Testis (tissue), 2 donors: ENCODE results near the gene KIF18B.

Source experiments
- POLR2A ChIP-seq: fragments of 450-650 bp; IDR thresholded peaks from one replicate; pipeline ENCODE4 v1.6.1; 2017; ENCODE audit warnings: antibody characterized with exemption, mild to moderate bottlenecking, moderate library complexity
- TF ChIP-seq, protein P1 (sequence below), 3 experiments: fragments of 450-650 bp in 2 of 3; fragments of 200-600 bp in 1 of 3; sonication (generic) in 1 of 3; IDR thresholded peaks; one replicate each; pipeline ENCODE4 v1.5.1; 2016 to 2019; ENCODE audit warnings: antibody characterized with exemption in 3 of 3, mild to moderate bottlenecking in 2 of 3, moderate library complexity in 1 of 3

DNA sequence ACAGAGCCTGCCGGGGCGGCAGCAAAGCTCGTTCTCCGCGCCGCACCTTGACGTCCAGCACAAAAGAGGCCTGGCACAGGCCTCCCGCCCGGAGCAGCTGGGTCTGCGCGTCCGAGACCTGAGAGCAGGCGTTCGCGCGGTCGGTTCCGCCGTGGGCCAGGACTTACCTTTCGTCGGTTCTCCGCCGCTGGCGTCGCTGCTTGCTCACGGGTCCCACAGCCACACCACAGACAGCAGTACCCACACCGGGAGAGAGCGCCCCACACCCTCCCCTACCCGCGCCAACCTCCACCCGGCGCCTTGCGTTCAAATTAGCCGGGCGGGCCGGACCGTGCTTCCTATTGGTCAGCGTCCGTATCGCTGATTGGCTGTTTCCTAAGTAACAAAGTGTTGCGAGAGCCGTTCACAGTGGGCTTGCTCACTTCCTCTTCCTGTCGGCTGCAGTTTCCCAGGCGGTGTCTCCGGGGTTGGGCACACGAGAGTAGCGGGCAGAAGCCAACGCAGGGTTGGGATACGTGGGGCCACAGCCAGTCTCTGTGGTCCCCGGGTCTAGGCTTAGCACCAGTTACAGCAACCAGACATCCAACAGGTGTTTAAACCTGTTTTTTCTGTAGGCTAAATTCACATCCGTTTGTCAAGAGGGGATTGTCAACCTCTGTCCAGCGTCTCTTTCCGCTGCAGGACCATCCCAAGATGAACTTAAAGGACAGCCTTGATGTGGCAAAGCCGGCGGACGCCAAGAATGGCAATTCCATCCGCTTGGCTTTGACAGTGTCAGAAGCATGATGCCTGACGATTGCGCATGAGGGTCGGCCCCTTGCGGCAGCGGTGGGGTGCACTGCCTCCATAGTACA is at the start of gene KIF18B:
- TF ChIP-seq POLR2A = no peak
- TF ChIP-seq, protein P1, sequence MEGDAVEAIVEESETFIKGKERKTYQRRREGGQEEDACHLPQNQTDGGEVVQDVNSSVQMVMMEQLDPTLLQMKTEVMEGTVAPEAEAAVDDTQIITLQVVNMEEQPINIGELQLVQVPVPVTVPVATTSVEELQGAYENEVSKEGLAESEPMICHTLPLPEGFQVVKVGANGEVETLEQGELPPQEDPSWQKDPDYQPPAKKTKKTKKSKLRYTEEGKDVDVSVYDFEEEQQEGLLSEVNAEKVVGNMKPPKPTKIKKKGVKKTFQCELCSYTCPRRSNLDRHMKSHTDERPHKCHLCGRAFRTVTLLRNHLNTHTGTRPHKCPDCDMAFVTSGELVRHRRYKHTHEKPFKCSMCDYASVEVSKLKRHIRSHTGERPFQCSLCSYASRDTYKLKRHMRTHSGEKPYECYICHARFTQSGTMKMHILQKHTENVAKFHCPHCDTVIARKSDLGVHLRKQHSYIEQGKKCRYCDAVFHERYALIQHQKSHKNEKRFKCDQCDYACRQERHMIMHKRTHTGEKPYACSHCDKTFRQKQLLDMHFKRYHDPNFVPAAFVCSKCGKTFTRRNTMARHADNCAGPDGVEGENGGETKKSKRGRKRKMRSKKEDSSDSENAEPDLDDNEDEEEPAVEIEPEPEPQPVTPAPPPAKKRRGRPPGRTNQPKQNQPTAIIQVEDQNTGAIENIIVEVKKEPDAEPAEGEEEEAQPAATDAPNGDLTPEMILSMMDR (IDR thresholded peaks at IDR 0.05) = no peak
